Activated T-helper 1 cell treated with anti-CD3 and anti-CD28 coated beads, Interleukin-12 subunit alpha, Interleukin-12 subunit beta, Interleukin-2, Interleukin-4 antibody, amounts not matched to agents 30 ng/mL and 10 ng/mL and 1 ng/mL, durations not matched to agents 14 hours and 24 hours and 36 hours (primary cell): Measurements from ENCODE around the gene NCCRP1. TPM values are rescaled to one million over a fixed set of nuclear protein-coding genes. Genes with fewer than 3 reads are reported as not detected.

Experiments
- total RNA-seq: library from RNA; stranded (reverse); gene quantifications from 2 replicates; pipeline ENCODE4 v1.2.3, GENCODE V29; 2022

NCCRP1 gene
- total RNA-seq, 1 donor from 2014 or later, result not detected

Other genes starting within 250 kb of the NCCRP1 start
- gene FBXO17, start 221.2 kb upstream of the NCCRP1 start, total RNA-seq, result 0.10 TPM in 1 of 2 replicates, not detected in the other
- gene FBXO27, start 164.4 kb upstream of the NCCRP1 start, total RNA-seq, result 0.12 and 0.54 TPM in 2 replicates
- 0.10 TPM in 1 of 2 replicates, not detected in the other for gene ACP7, start 112.6 kb upstream of the NCCRP1 start, total RNA-seq
- 18.5 and 19.9 TPM in 2 replicates for gene PAK4, start 71.2 kb upstream of the NCCRP1 start, total RNA-seq
- not detected in 2 replicates for gene SYCN, start 7.3 kb downstream of the NCCRP1 start, total RNA-seq
- not detected in 2 replicates for gene IFNL3, start 48.0 kb downstream of the NCCRP1 start, total RNA-seq
- not detected in 2 replicates for gene IFNL4, start 51.9 kb downstream of the NCCRP1 start, total RNA-seq
- gene IFNL2, start 71.4 kb downstream of the NCCRP1 start, total RNA-seq, result not detected in 2 replicates
- gene IFNL1, start 99.4 kb downstream of the NCCRP1 start, total RNA-seq, result 0.23 TPM in 1 of 2 replicates, not detected in the other
- 5.7 and 6.0 TPM in 2 replicates for gene LRFN1, start 123.9 kb downstream of the NCCRP1 start, total RNA-seq
- 355 and 359 TPM in 2 replicates for gene GMFG, start 139.1 kb downstream of the NCCRP1 start, total RNA-seq
- 71.3 and 71.8 TPM in 2 replicates for gene SAMD4B, start 145.5 kb downstream of the NCCRP1 start, total RNA-seq
- 54.8 and 57.3 TPM in 2 replicates for gene PAF1, start 194.1 kb downstream of the NCCRP1 start, total RNA-seq
- 37.5 and 45.8 TPM in 2 replicates for gene MED29, start 194.4 kb downstream of the NCCRP1 start, total RNA-seq
- gene ZFP36, start 209.9 kb downstream of the NCCRP1 start, total RNA-seq, result 31.2 and 32.0 TPM in 2 replicates
- gene PLEKHG2, start 215.7 kb downstream of the NCCRP1 start, total RNA-seq, result 43.9 and 47.3 TPM in 2 replicates
- gene RPS16, start 239.0 kb downstream of the NCCRP1 start, total RNA-seq, result 2,440 and 2,532 TPM in 2 replicates
- 200 and 203 TPM in 2 replicates for gene SUPT5H, start 248.6 kb downstream of the NCCRP1 start, total RNA-seq